ENCODE data around the gene CASP3.
"Not testable (repeated sequence)": the region's sequence is repeated elsewhere in the genome, so short reads cannot be mapped to it uniquely, and the experiment has no call there.

CASP3 gene

GRCh38 chr4:184616633-184617551 is 32.4 kb downstream of the CASP3 start:
- Mint-ChIP-seq H3K4me3 (no peak overlapping the region), H3K36me3 (ENCODE audit: insufficient read depth) (peaks cover 3% of the 10 kb centered on the region), H3K27ac (no peak overlapping the region), H3K4me1 (ENCODE audit: low read depth in 2 of 2) (no peaks in the 10 kb centered on the region), H3K9me3 (no peaks in the 10 kb centered on the region), H3K27me3 (no peaks in the 10 kb centered on the region)
- DNase-seq, result no peak
- no peak for ATAC-seq (replicated peaks)

- not testable (repeated sequence) for ATAC-seq (replicated peaks); H3K4me3 Mint-ChIP-seq; DNase-seq; H3K27ac Mint-ChIP-seq; H3K9me3 Mint-ChIP-seq; H3K27me3 Mint-ChIP-seq; H3K36me3 Mint-ChIP-seq (ENCODE audit: insufficient read depth); H3K4me1 Mint-ChIP-seq (ENCODE audit: low read depth in 2 of 2)
Measured at GRCh38 chr4:184616168-184616567, 33.1 kb downstream of the CASP3 start.

GRCh38 chr4:184614509-184614908 is 34.7 kb downstream of the CASP3 start:
- H3K4me1 Mint-ChIP-seq (ENCODE audit: low read depth in 2 of 2), result no peaks in the 10 kb centered on the region
- no peak for ATAC-seq (replicated peaks)
- no peak for DNase-seq
- no peaks in the 10 kb centered on the region for H3K9me3 Mint-ChIP-seq
- no peak overlapping the region for H3K27ac Mint-ChIP-seq
- H3K36me3 Mint-ChIP-seq (ENCODE audit: insufficient read depth), result peaks cover 3% of the 10 kb centered on the region
- no peak overlapping the region for H3K4me3 Mint-ChIP-seq
- no peaks in the 10 kb centered on the region for H3K27me3 Mint-ChIP-seq

GRCh38 chr4:184613405-184613804 is 35.8 kb downstream of the CASP3 start:
- Mint-ChIP-seq H3K4me1 (ENCODE audit: low read depth in 2 of 2) (no peaks in the 10 kb centered on the region), H3K27ac (no peak overlapping the region), H3K27me3 (no peaks in the 10 kb centered on the region), H3K4me3 (no peak overlapping the region), H3K9me3 (no peaks in the 10 kb centered on the region), H3K36me3 (ENCODE audit: insufficient read depth) (no peaks in the 10 kb centered on the region)
- DNase-seq, result no peak
- no peak for ATAC-seq (replicated peaks)

- Mint-ChIP-seq H3K4me1 (ENCODE audit: low read depth in 2 of 2) (no peaks in the 10 kb centered on the region), H3K27me3 (no peaks in the 10 kb centered on the region), H3K36me3 (ENCODE audit: insufficient read depth) (no peaks in the 10 kb centered on the region), H3K27ac (no peak overlapping the region), H3K9me3 (no peaks in the 10 kb centered on the region), H3K4me3 (no peak overlapping the region)
- DNase-seq (no peak), ATAC-seq (replicated peaks) (no peak)
Measured at GRCh38 chr4:184612074-184612473, 37.2 kb downstream of the CASP3 start.

GRCh38 chr4:184607429-184607828 is 41.8 kb downstream of the CASP3 start:
- not testable (repeated sequence) for DNase-seq; H3K4me3 Mint-ChIP-seq; H3K4me1 Mint-ChIP-seq (ENCODE audit: low read depth in 2 of 2); H3K36me3 Mint-ChIP-seq (ENCODE audit: insufficient read depth); H3K27me3 Mint-ChIP-seq; H3K9me3 Mint-ChIP-seq; H3K27ac Mint-ChIP-seq; ATAC-seq (replicated peaks)

GRCh38 chr4:184602857-184603256 is 46.4 kb downstream of the CASP3 start:
- not testable (repeated sequence) for H3K4me1 Mint-ChIP-seq (ENCODE audit: low read depth in 2 of 2); H3K27ac Mint-ChIP-seq; ATAC-seq (replicated peaks); DNase-seq; H3K4me3 Mint-ChIP-seq; H3K9me3 Mint-ChIP-seq; H3K36me3 Mint-ChIP-seq (ENCODE audit: insufficient read depth)
- peaks cover 35 to 53% of the 10 kb centered on the region in 2 donors for H3K27me3 Mint-ChIP-seq

- H3K4me3 Mint-ChIP-seq; H3K9me3 Mint-ChIP-seq; H3K27ac Mint-ChIP-seq; H3K36me3 Mint-ChIP-seq (ENCODE audit: insufficient read depth); DNase-seq; ATAC-seq (replicated peaks); H3K4me1 Mint-ChIP-seq (ENCODE audit: low read depth in 2 of 2): not testable (repeated sequence)
- peaks cover 35 to 62% of the 10 kb centered on the region in 2 donors for H3K27me3 Mint-ChIP-seq
Measured at GRCh38 chr4:184600982-184601381, 48.3 kb downstream of the CASP3 start.

- no peak for DNase-seq
- Mint-ChIP-seq H3K27me3 (peaks cover 35 to 68% of the 10 kb centered on the region in 2 donors), H3K36me3 (ENCODE audit: insufficient read depth) (no peaks in the 10 kb centered on the region), H3K4me1 (ENCODE audit: low read depth in 2 of 2) (no peaks in the 10 kb centered on the region), H3K4me3 (no peak overlapping the region), H3K27ac (no peak overlapping the region), H3K9me3 (no peaks in the 10 kb centered on the region)
- no peak for ATAC-seq (replicated peaks)
Measured at GRCh38 chr4:184599492-184600135, 49.6 kb downstream of the CASP3 start.

GRCh38 chr4:184598753-184599491 is 50.3 kb downstream of the CASP3 start:
- Mint-ChIP-seq H3K27me3 (peaks cover 35 to 74% of the 10 kb centered on the region in 2 donors), H3K4me1 (ENCODE audit: low read depth in 2 of 2) (no peaks in the 10 kb centered on the region), H3K9me3 (no peaks in the 10 kb centered on the region), H3K27ac (no peak overlapping the region), H3K4me3 (no peak overlapping the region), H3K36me3 (ENCODE audit: insufficient read depth) (no peaks in the 10 kb centered on the region)
- no peak for ATAC-seq (replicated peaks)
- no peak for DNase-seq

- DNase-seq (no peak), ATAC-seq (replicated peaks) (no peak)
- Mint-ChIP-seq H3K4me3 (no peak overlapping the region), H3K9me3 (no peaks in the 10 kb centered on the region), H3K27ac (no peak overlapping the region), H3K36me3 (ENCODE audit: insufficient read depth) (no peaks in the 10 kb centered on the region), H3K27me3 (peaks cover 27 to 60% of the 10 kb centered on the region in 2 donors), H3K4me1 (ENCODE audit: low read depth in 2 of 2) (no peaks in the 10 kb centered on the region)
Measured at GRCh38 chr4:184596617-184597185, 52.5 kb downstream of the CASP3 start.

- Mint-ChIP-seq H3K36me3 (ENCODE audit: insufficient read depth) (no peaks in the 10 kb centered on the region), H3K4me1 (ENCODE audit: low read depth in 2 of 2) (no peaks in the 10 kb centered on the region), H3K9me3 (no peaks in the 10 kb centered on the region), H3K27ac (no peak overlapping the region), H3K4me3 (no peak overlapping the region), H3K27me3 (peaks cover 21 to 54% of the 10 kb centered on the region in 2 donors)
- ATAC-seq (replicated peaks) (no peak), DNase-seq (no peak)
Measured at GRCh38 chr4:184596044-184596616, 53.1 kb downstream of the CASP3 start.

GRCh38 chr4:184595430-184595829 is 53.8 kb downstream of the CASP3 start:
- H3K27me3 Mint-ChIP-seq, result peaks cover 19 to 47% of the 10 kb centered on the region in 2 donors
- DNase-seq (no peak), ATAC-seq (replicated peaks) (no peak)
- H3K4me1 Mint-ChIP-seq (ENCODE audit: low read depth in 2 of 2), result no peaks in the 10 kb centered on the region
- H3K27ac Mint-ChIP-seq, result no peak overlapping the region
- no peaks in the 10 kb centered on the region for H3K9me3 Mint-ChIP-seq
- no peak overlapping the region for H3K4me3 Mint-ChIP-seq
- no peaks in the 10 kb centered on the region for H3K36me3 Mint-ChIP-seq (ENCODE audit: insufficient read depth)
